ENCODE measurements around the gene RCBTB1.
"Not testable (repeated sequence)": the region's sequence is repeated elsewhere in the genome, so short reads cannot be mapped to it uniquely, and the experiment has no call there.

Gene RCBTB1

DNA sequence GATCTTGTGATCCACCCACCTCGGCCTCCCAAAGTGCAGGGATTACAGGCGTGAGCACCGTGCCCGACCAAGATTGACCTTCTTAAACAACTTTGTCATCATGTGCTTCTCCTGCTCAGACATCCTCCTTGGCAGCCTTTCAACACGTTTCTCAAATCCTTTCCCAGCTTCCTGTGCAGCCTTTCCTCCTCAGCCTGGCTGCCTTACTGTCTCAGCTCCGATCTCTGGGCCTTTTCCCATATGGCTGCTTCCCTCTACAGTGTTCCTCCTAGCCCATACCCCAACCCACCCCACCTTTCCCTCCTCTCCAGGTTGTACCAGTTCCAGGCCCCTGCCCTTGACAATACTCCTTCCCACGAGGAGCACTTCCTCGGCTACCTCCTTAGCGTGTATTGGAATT is 82.4 kb downstream of the RCBTB1 start:
- no peak for DNase-seq

DNA sequence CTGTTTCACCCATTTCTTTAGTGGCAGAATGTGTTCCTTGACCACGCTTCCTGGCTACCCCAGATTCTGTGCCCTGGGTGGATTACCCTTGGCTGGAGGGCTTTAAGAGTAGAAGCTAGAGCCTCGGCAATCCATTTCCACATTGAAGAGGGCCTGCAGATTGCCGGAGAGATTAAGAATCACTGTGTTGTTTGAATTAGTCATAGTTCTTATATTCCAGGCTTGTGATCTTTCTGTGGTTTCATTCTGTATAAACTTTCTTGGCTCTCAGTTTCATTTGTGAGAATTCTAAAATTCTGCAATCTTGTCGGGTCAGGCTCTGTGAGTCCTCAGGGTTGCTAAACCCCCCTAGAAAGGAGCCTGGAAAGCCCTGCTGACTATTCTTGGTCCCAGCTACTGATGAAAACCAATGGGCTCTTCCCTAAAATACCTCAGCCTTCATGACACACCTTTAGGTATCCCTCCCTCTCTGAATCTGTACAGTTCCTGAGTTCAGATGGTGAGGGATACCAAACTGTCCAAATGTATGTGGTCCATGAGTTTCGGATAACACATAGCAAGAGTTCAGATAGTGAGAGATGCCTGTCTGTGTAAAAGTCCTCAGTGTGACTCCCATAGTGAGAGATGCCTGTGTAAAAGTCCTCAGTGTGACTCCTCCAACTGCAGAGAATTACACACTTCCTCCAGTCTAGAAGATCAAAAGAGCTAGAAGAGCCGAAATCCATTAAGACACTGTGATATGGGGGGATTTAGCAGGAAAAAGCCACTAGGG is 85.3 kb downstream of the RCBTB1 start:
- DNase-seq, result no peak

DNA sequence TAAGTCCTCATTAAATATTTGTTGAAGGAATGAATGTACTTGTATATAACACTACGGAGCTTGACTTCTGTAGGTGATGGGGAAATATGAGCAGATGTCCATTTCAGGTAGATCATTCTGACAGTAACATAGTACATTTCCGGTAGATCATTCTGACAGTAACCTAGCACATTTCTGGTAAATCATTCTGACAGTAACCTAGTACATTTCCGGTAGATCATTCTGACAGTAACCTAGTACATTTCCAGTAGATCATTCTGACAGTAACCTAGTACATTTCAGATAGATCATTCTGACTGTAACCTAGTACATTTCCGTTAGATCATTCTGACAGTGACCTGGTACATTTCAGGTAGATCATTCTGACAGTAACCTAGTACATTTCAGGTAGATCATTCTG is 87.2 kb downstream of the RCBTB1 start:
- no peak for DNase-seq

DNA sequence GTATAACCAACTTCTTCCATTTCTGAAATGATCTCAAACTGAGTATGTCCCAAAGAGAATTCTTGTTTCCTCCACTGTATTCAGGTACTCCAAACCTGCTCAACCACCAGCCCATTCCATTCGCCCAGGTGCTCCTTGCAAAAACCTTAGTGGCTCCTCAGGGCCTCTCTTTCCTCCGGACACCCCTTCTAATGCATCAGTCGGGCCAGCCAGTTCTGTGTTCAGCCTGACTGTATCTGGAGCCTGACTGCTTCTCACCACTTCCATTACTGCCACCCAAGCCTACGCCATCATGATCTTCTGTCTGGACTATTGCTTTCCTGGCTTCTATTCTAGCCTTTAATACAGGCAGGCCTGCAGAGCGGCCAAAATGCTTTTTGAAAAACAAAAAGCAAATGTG is 88.1 kb downstream of the RCBTB1 start:
- DNase-seq, result no peak

DNA sequence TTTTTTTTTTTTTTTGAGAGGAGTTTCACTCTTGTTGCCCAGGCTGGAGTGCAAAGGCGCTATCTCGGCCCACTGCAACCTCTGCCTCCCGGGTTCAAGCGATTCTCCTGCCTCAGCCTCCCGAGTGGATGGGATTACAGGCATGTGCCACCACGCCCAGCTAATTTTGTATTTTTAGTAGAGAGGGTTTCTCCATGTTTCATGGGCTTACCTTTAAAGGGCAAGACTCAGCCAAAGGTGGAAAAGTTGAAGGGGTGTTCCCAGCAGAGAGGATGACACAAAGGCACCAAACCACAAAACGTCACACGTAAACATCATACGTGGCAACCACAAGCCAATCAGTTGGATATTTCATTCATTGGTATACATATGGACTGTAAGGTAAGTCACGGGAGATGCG is 88.5 kb downstream of the RCBTB1 start:
- not testable (repeated sequence) for DNase-seq

DNA sequence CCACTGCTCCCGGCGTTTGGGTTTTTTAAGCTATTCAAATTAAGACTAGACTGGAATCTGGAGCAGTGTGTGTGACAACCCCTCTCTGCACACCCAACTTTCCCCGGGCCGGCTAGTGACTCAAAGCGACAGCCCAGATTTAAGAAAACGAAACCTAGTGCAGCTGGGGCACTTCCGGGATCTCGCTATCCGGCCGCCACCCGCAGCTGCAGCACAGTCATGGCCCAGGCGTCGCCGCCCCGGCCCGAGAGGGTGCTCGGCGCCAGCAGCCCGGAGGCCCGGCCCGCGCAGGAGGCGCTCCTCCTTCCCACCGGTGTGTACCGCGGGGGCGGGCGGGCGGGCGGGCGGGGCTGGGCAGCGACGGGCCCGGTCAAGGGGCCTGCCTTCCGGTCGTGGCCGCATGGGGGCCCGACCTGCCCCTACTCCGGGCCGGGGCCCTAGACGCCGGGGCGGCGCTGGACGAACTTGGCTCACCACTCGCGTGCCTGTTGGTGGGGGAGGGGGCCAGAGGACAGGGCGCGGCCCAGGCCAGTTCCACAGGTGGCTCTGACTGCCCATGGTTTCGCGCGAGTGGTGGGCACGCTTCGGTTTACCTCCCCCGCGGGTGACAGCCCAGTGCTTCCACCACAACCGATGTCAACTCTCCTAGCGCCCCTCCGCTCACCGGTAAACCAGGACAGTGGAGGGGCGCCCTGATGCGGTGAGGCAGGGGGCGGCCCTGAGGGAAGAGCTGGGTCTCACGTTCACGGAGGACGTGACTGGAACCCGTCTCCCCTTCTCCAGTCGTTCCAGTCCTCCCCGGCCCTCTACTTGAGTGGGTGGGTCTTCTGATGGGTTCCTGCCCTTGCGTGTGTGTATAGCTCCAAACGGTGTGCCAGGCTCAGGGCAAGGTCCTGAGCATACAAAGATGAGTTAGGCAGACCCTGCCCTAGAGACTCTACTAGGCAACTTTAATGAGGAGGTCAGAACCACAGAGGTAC is 89.3 kb downstream of the RCBTB1 start, which contains the start of gene PHF11:
PHF11 (plus strand) TSS at position 171 of the 980 bp plus-strand sequence; CDS start at position 220, 49 bp downstream.
- DNase-seq, result no peak

DNA sequence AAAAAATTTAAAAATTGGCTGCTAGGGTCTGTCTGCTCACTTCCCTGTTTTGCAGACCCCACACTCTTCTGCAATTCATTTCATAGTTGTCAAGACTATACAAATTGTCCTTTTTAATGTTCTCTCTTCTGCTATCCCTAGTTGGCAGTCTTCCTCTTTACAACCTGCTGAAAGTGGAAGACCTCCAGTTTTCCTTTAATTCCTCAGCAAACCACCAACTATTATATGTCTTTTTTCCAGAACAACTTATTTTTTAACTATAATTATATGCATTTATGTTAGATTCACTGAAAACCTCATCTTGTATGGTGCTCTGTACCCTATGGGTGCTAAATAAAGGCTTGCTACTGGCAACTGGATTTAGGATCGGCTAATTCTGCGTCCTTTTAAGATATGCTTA is 90.7 kb downstream of the RCBTB1 start:
- no peak for DNase-seq

DNA sequence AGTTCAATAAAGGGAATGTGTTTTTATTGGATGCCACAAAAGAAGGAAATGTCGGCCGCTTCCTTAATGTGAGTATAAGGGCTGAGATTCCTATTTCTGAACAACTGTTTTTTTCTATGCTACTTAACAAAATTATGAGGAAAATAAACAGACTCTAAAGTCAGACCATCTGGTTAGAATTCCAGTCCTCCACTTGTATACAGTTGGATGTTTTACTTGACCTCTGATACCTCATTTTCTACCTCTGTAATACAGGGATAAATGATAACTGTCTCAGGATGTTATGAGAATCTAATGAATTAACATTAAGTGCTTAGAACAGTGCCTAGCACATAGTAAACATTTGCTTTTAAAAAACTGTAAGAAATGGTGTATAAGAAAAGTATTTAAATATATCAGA is 96.8 kb downstream of the RCBTB1 start:
- DNase-seq, result no peak
